Caco-2 (cell line): Measurements from ENCODE around the gene RNF182. TPM values are rescaled to one million over a fixed set of nuclear protein-coding genes. Genes with fewer than 3 reads are reported as not detected.

Experiments used
- BruUV-seq: library from RNA; stranded (reverse); fragments of 400-500 nt; replicated peaks from 2 replicates; lab custom pipeline; 2021; lab: Mats Ljungman, UMichigan
- CTCF ChIA-PET: fragments of 300-600 bp; sonication (Branson Sonifier 250); formaldehyde crosslinking; loops from one replicate; lab custom pipeline; 2022; ENCODE audit warnings: antibody characterized with exemption; lab: Charles Lee
- POLR2A ChIA-PET: fragments of 300-600 bp; sonication (Branson Sonifier 250); formaldehyde crosslinking; loops from one replicate; lab custom pipeline; 2022; ENCODE audit warnings: antibody characterized with exemption; lab: Charles Lee
- DNase-seq, 2 experiments: peaks; one replicate each; pipeline versions ENCODE4 v3.0.0 to v3.0.0-alpha.2; 2020 to 2022
- H3K27me3 ChIP-seq: replicated peaks from 2 replicates; pipeline ENCODE4 v1.6.0; 2011; ENCODE audit warnings: low read length; ENCODE audit not compliant: control insufficient read depth, insufficient read depth
- H3K36me3 ChIP-seq: 2 replicates; pipeline ENCODE4 v1.5.1; 2011; ENCODE audit warnings: low read length; ENCODE audit not compliant: control insufficient read depth, insufficient read depth
- H3K4me1 ChIP-seq: fragments of 250-450 bp; sonication (Bioruptor Pico); 2 replicates; pipeline ENCODE4 v1.5.1; 2020; ENCODE audit warnings: mild to moderate bottlenecking
- H3K4me3 ChIP-seq: 2 replicates; pipeline ENCODE4 v1.5.1; 2011; ENCODE audit warnings: low read depth, mild to moderate bottlenecking, control low read depth, low read length
- H3K9me3 ChIP-seq: fragments of 250-450 bp; sonication (Bioruptor Pico); 2 replicates; pipeline ENCODE4 v1.5.1; 2020; ENCODE audit warnings: mild to moderate bottlenecking, moderate library complexity
- H3K27ac Mint-ChIP-seq: one replicate; pipeline ENCODE4 v1.8.0; 2022; ENCODE audit warnings: mixed read lengths; ENCODE audit not compliant: unreplicated experiment
- H3K27me3 Mint-ChIP-seq: one replicate; pipeline ENCODE4 v1.8.0; 2022; ENCODE audit warnings: mixed read lengths; ENCODE audit not compliant: insufficient read depth, unreplicated experiment
- H3K36me3 Mint-ChIP-seq: one replicate; pipeline ENCODE4 v1.8.0; 2022; ENCODE audit warnings: mild to moderate bottlenecking, mixed read lengths; ENCODE audit not compliant: insufficient read depth, unreplicated experiment
- H3K4me1 Mint-ChIP-seq: one replicate; pipeline ENCODE4 v1.8.0; 2022; ENCODE audit warnings: low read depth, mixed read lengths; ENCODE audit not compliant: unreplicated experiment
- H3K4me3 Mint-ChIP-seq: one replicate; pipeline ENCODE4 v1.8.0; 2022; ENCODE audit warnings: mild to moderate bottlenecking, moderate library complexity, mixed read lengths; ENCODE audit not compliant: unreplicated experiment
- H3K9me3 Mint-ChIP-seq: one replicate; pipeline ENCODE4 v1.8.0; 2022; ENCODE audit warnings: mixed read lengths; ENCODE audit not compliant: unreplicated experiment
- CTCF ChIP-seq, 2 experiments: fragments of 200-600 bp in 1 of 2; IDR thresholded peaks; 1 replicate in 1 of 2; 2 replicates in 1 of 2; pipeline versions ENCODE4 v1.5.1 to v1.8.0; 2011 to 2022; ENCODE audit warnings: antibody characterized with exemption in 1 of 2, control low read depth in 1 of 2, inconsistent platforms in 1 of 2, low read depth in 1 of 2, low read length in 1 of 2, mild to moderate bottlenecking in 1 of 2, moderate library complexity in 1 of 2; ENCODE audit not compliant: insufficient read depth in 1 of 2, severe bottlenecking in 1 of 2, unreplicated experiment in 1 of 2
- intact Hi-C: fragments of 100-400 bp; cut with micrococcal nuclease; formaldehyde crosslinking; loops from one replicate; pipeline ENCODE4 v1.10.0; 2022; ENCODE audit not compliant: unreplicated experiment
- total RNA-seq: library from RNA; stranded (reverse); gene quantifications from 2 replicates; pipeline ENCODE4 v1.2.3, GENCODE V29; 2022

Gene RNF182
- total RNA-seq, 1 experiment from 2014 or later, result 0.39 TPM

DNA sequence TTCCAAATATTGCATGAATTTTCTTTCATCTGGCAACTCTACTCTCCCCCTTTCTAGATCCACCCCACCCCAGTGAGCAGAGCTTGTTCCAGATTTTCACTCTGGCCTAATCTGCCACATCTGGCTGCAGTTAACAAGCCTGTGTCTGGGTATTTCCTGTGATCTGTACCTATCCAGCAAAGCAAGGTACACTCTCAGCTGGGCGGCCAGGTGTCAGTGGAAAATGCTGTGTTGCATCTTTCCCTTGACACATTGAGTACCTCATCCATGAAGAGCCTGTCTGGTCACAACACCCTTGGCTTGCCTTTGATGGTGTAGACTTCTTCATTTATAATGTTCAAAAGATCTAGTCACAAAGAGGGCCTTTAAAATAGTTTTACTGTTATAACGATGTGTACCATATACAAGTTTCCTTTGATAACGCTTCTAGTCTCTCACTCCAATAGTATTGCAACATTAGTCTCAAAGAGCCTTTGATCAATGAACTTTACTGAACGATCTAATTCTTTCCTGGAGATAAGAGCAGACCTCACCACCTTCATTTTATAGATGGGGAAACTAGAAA, 6.0 kb upstream of the RNF182 start:
- no peak overlapping the region for H3K27ac Mint-ChIP-seq
- Histone ChIP-seq H3K9me3 (no peaks in the 10 kb centered on the region), H3K4me3 (no peak overlapping the region), H3K27me3 (no peaks in the 10 kb centered on the region), H3K36me3 (no peaks in the 10 kb centered on the region), H3K4me1 (peaks cover 9% of the 10 kb centered on the region; the same call in 1 of the 2 replicates)
- peaks cover 7% of the 10 kb centered on the region for H3K4me1 Mint-ChIP-seq
- ChIA-PET POLR2A (interaction anchor here (1.3 kb wide), 1 partner anchor 104 kb away, joined by 3 read pairs; no protein-coding TSS in a partner anchor), CTCF (interaction anchor here (1.4 kb wide), 1 partner anchor 127 kb away, joined by 3 read pairs; no protein-coding TSS in a partner anchor)
- peaks cover 2% of the 10 kb centered on the region for H3K27me3 Mint-ChIP-seq
- DNase-seq, result no peak
- TF ChIP-seq CTCF (IDR thresholded peaks at IDR 0.05; ENCODE audit: insufficient read depth in 1 of 2, low read depth in 1 of 2, low read length in 1 of 2, severe bottlenecking in 1 of 2, unreplicated experiment in 1 of 2), result no peak
- H3K4me3 Mint-ChIP-seq, result no peak overlapping the region
- intact Hi-C loops, result no loop called here
- no peaks in the 10 kb centered on the region for H3K9me3 Mint-ChIP-seq
- H3K36me3 Mint-ChIP-seq, result no peaks in the 10 kb centered on the region
- no TSS peak for BruUV-seq

- 0 out of 2 replicates have a peak, but pooled peaks cover 4% of the 10 kb centered on the region for H3K4me1 ChIP-seq
- no peaks in the 10 kb centered on the region for H3K9me3 ChIP-seq
- TF ChIP-seq CTCF (IDR thresholded peaks at IDR 0.05; ENCODE audit: insufficient read depth in 1 of 2, low read depth in 1 of 2, low read length in 1 of 2, severe bottlenecking in 1 of 2, unreplicated experiment in 1 of 2), result no peak
- peaks cover 2% of the 10 kb centered on the region for H3K27me3 Mint-ChIP-seq
- CTCF ChIA-PET, result interaction anchor here (0.5 to 1.4 kb wide), 2 partner anchors 69 to 126 kb away, joined by 3 read pairs; no protein-coding TSS in a partner anchor
- H3K36me3 Mint-ChIP-seq, result no peaks in the 10 kb centered on the region
- H3K4me1 Mint-ChIP-seq, result peaks cover 11% of the 10 kb centered on the region
- no peak for DNase-seq
- no TSS peak for BruUV-seq
- no peaks in the 10 kb centered on the region for H3K9me3 Mint-ChIP-seq
- intact Hi-C loops, result loop anchor here (5.0 kb wide), 1 partner anchor 222 kb away; no protein-coding TSS in a partner anchor
- no peak overlapping the region for H3K4me3 ChIP-seq
- H3K27me3 ChIP-seq, result no peaks in the 10 kb centered on the region
- H3K36me3 ChIP-seq, result no peaks in the 10 kb centered on the region
- POLR2A ChIA-PET, result no interaction called here
- H3K4me3 Mint-ChIP-seq, result no peak overlapping the region
- H3K27ac Mint-ChIP-seq, result no peak overlapping the region
Measured at GRCh38 chr6:13919861-13920260, 4.9 kb upstream of the RNF182 start.

- Mint-ChIP-seq H3K27me3 (peaks cover 6% of the 10 kb centered on the region), H3K4me3 (no peak overlapping the region), H3K36me3 (no peaks in the 10 kb centered on the region), H3K4me1 (peaks cover 15% of the 10 kb centered on the region), H3K9me3 (no peaks in the 10 kb centered on the region), H3K27ac (no peak overlapping the region)
- no peaks in the 10 kb centered on the region for H3K36me3 ChIP-seq
- CTCF ChIA-PET, result interaction anchor here (1.4 kb wide), 1 partner anchor 126 kb away, joined by 3 read pairs; no protein-coding TSS in a partner anchor
- no peaks in the 10 kb centered on the region for H3K9me3 ChIP-seq
- intact Hi-C loops, result loop anchor here (5.0 kb wide), 1 partner anchor 222 kb away; no protein-coding TSS in a partner anchor
- DNase-seq, result no peak
- 0 out of 2 replicates have a peak, but pooled peaks cover 4% of the 10 kb centered on the region for H3K4me1 ChIP-seq
- H3K4me3 ChIP-seq, result no peak overlapping the region
- peaks cover 1% of the 10 kb centered on the region for H3K27me3 ChIP-seq
- no peak for TF ChIP-seq CTCF (IDR thresholded peaks at IDR 0.05; ENCODE audit: insufficient read depth in 1 of 2, low read depth in 1 of 2, low read length in 1 of 2, severe bottlenecking in 1 of 2, unreplicated experiment in 1 of 2)
- BruUV-seq, result no TSS peak
- POLR2A ChIA-PET, result no interaction called here
Measured at GRCh38 chr6:13920552-13920951, 4.2 kb upstream of the RNF182 start.
